ENCODE results near the gene DYNC2H1. TPM values are rescaled to one million over a fixed set of nuclear protein-coding genes. Genes with fewer than 3 reads are reported as not detected.
"Not testable (repeated sequence)": the region's sequence is repeated elsewhere in the genome, so short reads cannot be mapped to it uniquely, and the experiment has no call there.

The DYNC2H1 gene
- polyA plus RNA-seq, 1 donor, result 10.1 TPM

DNA sequence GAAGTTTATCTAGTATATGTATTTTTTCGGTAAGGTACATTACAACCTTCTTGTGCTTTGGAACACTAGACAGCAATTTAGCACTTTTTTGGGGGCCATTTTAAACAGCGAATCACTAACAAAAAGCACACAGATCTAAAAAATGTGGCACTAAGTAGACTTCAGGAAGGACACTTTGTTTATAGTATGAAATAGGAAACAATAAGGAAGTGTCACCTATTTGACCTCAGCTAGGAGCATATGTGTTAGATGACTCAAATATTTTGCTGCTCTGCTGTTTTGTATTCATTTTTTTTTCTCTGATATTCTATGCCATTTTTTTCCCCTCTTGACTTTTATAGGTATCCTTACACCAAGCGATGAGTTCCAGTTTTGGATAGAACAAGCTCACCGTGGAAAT is 5.6 kb downstream of the DYNC2H1 start:
- no peak for DNase-seq (ENCODE audit: low read depth)

DNA sequence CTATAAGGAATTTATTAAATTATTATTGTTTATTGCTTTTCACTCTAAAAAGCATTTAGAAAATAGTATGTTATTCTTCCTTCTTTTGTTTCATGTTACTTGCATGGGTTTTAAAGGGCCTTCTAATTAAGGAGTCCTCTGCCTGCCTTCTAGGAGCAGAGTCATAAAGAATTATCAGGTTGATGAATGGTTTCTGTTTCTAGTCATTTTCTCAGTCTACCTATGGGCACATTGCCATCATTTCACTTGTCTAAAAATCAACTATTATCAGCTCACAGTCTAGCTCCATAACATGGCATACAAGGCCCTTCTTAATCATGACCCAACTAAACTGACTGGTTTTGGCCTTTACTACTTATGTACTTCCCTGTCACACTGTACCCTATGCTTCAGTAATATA is 16.2 kb downstream of the DYNC2H1 start:
- no peak for DNase-seq (ENCODE audit: low read depth)

DNA sequence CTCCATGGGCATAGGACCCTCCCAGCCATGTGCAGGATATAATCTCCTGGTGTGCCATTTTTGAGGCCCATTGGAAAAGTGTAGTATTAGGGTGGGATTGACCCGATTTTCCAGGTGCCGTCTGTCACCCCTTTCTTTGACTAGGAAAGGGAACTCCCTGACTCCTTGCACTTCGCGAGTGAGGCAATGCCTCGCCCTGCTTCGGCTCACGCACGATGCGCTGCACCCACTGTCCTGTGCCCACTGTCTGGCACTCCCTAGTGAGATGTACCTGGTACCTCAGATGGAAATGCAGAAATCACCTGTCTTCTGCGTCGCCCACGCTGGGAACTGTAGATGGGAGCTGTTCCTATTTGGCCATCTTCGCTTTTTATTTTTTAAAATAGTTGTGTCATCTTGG is 32.8 kb downstream of the DYNC2H1 start:
- not testable (repeated sequence) for DNase-seq (ENCODE audit: low read depth)

DNA sequence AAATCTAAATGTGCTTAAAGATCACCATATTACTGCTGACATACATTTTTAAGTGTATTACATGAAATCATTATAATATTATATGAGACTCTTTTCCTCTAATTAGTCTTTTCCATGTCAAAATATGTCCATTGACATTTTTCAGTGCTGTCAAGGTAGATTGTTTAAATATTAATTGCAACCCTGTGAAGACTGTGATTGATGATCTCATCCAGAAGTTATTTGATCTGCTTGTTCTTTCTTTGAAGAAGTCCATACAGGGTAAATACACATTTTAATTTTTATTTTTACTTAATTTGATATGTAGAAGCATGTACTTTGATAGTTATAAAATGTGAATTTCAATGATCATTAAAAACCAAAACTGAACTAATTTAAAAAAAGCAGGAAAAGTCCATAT is 38.4 kb downstream of the DYNC2H1 start:
- no peak for DNase-seq (ENCODE audit: low read depth)

DNA sequence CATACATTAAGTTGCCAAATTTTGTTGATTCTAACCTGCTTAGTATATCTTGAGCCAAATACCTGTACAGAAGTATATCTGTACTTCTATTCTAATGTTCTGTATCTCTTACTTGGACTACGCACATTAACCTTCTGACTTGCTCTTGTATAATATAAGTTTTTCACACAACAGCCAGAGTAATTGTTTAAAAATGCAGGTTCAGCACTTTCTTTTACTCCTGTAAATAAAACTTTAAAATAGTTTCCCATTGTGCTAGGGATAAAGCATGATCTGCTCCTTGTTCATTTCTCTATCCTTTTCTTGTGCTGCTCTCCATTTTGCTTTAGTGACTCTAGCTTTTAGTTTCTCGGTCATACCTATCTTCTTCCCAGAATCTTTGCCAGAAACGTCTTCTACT is 48.3 kb downstream of the DYNC2H1 start:
- no peak for DNase-seq (ENCODE audit: low read depth)

DNA sequence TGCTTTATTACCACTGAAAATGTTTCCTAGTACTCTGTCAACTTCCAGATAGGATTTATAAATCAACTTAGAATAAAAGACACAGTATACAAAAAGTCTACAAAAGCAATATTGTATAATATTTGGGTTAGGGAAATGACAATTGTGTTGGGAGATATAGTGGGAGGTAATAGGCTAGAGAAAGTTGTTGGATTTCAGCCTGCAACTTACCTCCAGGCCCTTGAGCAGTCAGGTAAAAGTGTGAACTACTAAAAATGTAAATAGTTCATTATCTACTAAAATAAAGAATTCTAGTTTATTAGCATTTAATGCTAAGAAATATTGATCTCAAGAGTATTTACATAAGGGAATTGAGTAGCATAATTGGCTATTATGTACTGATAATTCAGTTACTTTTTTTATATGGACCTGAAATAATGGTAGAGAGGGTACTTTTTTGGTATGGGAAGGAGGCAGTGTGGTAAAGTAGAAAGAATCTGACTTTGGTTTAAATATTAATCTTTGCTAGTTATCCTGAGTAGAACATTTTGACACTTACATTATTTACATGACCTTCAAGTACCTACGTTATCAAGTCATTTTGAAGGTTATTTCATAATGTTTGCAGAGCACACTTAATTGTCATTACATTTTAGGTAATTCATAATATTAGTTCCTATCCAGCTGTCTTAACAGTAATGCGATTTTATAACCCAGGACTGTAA is 55.0 kb downstream of the DYNC2H1 start:
- DNase-seq (ENCODE audit: low read depth), result no peak

DNA sequence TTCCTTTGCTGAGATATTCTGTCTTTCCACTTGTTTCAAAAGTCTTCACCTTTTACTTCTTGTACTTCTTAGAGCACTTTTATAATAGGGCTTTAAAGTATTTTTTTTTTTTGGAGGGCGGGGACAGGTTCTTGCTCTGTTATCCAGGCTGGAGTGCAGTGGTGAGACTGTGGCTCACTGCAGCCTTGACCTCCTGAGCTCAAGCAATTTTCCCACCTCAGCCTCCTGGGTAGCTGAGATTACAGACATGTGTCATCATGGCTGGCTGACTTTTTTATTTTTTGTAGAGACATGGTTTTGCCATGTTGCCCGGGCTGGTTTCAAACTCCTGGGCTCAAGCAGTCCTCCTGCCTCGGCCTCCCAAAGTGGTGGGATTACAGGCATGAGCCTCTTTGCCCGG is 57.9 kb downstream of the DYNC2H1 start:
- DNase-seq (ENCODE audit: low read depth), result no peak

DNA sequence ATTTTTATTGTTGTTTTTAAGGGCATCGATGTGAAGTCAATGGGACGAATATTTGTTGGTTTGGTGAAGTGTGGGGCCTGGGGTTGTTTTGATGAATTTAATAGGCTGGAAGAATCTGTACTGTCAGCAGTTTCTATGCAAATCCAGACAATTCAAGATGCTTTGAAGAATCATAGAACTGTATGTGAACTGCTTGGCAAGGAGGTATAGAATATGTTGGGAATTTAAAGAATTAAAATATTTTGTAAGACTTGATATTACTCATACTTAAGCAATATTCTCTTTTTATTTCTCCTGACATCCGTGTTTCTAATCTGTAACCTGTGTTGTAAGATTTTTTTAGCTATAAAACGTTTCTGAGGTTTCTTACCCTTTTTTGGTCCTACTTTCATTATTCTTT is 61.6 kb downstream of the DYNC2H1 start:
- no peak for DNase-seq (ENCODE audit: low read depth)

DNA sequence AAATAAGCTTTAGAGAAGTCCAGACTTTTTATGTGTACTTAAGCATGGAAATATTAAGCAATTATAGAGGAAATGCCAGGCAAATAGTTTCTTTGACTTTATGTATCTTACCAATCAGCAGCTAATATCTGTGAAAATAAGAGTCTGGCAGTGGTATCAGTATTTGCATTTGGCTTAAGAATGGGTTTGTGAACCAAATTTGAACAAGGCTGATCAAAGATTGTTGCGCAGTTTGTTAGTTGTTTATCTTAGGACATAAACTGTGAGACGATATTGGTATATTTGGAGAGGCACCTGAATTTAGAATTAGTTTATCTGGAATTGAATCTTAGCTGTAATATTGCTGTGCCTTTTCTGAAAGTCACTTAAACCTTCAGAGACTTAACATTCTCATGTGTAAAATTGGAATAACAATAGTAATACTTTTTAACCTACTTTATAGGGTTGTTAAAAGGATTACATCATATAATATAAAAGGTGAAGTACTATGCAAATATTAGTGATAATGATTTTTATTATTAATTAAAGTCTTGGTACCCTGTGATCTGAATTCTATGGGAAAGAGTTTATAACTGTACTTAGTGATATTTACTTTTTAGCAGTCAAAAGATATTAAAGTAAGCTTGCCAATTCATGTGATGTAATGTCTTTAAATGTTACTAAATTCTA is 66.4 kb downstream of the DYNC2H1 start:
- no peak for DNase-seq (ENCODE audit: low read depth)

DNA sequence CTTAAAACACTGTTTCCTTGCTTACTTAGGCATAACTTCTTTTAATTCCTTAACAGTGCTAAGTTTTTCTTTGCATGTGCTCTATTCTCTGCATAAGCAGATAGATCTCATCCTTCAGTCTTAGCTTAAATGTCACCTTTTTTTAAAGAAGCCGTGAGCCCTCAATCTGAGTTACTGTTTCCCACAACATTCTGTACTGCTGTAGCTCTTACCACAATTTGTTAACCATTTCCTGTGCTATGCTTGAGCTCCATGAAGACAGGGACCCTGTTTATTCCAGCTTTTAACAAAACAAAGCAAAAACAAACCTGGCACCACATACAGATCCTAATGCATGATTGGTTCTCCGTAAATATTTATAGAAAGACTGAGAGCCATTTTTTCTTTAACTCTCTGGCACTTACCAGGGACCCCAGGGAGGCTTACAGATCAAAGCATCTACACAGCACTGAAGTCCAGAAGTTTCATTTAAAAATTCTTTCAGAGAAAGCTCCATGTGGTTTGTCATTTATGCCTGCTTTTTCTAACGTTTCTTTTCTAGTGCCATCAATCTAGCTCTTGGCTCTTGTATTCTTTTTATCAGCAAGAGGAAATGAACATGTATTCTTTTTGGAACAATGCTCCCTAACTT is 74.9 kb downstream of the DYNC2H1 start:
- no peak for DNase-seq (ENCODE audit: low read depth)

DNA sequence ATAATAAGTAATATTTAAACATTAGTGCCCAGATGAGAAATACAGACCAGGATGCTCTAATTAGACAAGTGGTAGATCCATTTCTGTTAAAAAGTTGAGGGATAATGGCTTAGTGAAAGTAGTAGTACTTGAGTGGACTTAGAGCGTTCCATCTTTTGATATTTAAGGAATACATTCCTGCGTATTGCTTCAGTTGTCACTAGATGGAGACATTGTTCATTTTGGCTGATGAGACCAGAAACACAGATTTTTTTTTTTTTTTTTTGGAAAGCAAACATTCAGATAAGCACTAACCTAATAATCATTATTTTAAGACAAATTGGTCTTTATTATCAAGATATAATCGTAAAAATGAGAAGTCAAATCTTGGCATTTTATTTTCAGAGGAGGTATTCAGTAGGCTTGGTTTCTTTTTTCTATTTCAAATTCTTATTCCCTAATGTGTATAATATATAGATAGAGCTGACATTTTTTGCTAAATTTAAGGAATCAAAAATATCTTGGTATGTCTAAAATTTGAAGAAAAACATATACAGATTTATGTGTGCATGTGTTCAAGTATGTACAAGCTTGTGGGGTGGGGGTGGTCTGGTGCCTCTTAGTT is 92.9 kb downstream of the DYNC2H1 start:
- no peak for DNase-seq (ENCODE audit: low read depth)

DNA sequence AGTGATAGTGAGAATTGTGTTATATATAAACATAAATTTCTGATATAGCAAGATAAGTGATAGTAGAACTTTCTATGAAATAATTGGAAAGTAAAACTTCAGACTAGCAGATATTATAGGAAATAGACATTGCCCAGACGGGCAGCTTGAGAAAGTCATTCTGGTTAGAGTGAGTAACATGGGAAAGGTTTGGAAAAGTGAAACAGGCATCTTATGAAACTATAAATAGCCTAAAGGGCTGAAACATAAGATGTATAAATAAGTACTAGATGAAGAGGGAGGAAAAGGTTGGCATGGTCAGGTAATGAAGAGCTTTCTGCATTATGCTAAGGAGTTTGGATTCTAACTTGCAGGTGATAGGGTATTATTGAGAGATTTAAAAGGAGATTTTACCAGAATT is 101.3 kb downstream of the DYNC2H1 start:
- DNase-seq (ENCODE audit: low read depth), result no peak

DNA sequence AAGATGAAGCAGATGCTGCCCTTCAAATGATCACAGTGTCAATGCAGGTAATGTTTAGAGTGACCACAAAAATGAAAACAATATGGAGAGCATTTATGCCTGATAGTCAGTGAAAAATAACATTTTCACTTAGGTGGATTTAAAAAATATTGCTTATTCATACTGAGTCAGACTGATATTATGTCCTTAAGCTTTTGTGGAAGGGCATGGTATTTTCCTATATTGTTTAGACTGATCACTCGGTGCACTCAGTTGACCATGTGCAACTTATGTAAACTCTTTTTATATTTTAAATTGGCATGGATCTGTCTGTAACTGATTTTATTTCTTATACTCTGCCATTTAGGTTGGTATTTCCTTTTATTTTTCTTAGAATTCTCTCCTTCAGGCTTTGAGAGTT is 106.6 kb downstream of the DYNC2H1 start:
- no peak for DNase-seq (ENCODE audit: low read depth)

DNA sequence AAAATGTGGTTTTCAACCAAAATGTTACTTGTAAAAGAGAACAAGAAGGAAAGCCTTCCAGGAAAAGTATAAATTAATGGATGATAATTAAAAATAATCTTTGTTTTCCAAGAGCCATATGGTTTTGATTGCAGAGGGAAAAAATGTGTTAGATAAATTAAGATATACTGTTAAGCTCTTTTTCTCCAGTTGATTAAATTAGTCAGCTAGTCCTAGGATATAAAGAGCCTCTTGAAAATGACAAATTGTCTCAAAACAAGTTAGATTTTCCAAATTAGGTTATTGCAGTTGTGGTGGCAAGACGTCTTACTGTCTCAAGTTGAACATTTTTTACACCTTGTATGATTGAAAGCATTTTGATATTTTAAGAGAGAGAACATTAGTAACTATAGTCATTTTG is 110.9 kb downstream of the DYNC2H1 start:
- DNase-seq (ENCODE audit: low read depth), result no peak

DNA sequence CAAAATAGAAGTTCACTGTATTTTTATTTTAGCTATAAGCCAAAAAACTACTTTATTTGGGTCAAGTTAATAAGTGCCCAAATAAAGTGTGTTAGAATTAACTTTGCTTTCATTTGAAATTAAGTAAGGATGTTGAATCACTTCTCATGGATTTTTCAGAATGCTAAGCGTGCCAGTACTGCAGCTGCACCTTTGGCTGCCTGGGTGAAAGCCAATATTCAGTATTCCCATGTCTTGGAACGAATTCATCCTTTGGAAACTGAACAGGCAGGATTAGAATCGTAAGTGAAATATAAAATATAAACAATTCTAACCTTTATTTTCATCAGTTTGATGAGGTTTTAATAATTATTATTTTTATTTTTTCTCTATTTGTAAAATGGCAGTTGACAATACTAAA is 113.6 kb downstream of the DYNC2H1 start:
- peak; percentile 22 for DNase-seq (ENCODE audit: low read depth)

DNA sequence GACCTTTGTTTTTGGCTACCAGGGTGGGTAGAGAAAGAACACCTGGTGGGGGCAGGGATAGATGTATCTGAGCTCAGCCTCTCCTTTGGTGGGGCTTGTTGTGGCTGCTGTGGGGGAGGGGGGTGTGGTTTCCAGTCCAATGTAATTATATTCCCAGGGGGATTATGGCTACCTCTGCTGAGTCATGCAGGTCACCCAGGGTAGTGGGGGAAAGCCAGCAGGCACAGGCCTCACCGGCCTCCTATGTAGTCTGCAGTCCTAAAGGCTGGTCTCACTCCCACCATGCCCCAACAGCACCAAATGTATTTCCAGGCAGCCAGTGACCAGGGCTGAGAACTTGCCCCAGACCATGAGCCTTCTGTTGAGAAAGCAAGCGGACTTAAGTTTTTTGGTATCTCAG is 119.6 kb downstream of the DYNC2H1 start:
- DNase-seq (ENCODE audit: low read depth), result no peak

DNA sequence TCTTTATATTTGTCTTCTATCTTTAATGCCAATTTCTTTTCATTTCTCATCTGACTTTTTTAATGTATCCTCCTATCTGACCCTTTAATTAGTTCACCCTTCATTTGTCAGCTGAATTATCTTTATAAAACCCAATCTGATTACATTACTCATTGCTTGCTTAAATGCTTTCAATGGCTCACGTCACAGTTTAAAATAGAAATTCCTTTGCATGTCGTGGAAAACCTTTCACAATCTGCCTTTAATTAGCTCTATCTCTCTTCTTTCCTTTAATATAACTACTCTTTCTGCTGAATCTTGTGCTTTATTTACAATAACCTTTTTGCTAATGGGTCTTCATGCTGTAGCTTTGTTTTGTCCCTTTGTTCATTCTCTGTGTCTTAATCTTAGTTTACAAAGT is 125.7 kb downstream of the DYNC2H1 start:
- DNase-seq (ENCODE audit: low read depth), result no peak

DNA sequence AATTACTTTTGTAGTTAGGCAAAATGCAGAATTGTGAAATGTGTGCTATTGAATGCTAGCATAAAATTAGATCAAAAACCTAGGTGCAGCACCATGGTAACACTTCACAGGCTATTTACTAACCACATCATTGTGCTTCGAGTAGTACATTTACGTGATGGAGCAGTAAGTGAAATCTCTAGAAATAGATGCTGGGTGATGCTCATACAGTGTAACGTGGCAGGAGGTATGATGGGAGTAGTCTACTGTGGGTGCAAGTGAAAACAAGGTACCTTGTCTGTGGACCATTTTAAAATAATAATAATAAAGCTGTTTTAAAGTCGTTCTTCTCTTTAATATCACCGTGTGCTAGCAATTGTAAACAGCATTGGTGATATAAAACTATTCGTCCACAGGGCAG is 132.3 kb downstream of the DYNC2H1 start:
- no peak for DNase-seq (ENCODE audit: low read depth)

DNA sequence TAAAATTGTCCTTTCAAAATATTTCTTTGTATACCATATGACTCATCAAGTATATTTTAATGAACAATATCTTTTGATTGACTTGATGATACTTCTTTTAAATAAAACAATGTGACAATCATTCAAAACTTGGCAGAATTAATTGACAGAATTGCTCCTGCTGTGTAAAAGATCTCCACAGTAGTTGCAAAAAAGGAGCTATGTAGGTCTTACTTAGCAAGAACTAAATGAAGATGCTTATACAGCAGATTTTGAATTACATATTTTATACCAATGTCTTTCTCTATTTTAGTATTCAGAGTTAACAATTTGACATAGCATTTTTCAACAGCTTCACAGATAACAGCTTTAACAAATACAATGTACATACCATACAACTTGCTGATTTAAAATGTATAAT is 144.9 kb downstream of the DYNC2H1 start:
- no peak for DNase-seq (ENCODE audit: low read depth)

DNA sequence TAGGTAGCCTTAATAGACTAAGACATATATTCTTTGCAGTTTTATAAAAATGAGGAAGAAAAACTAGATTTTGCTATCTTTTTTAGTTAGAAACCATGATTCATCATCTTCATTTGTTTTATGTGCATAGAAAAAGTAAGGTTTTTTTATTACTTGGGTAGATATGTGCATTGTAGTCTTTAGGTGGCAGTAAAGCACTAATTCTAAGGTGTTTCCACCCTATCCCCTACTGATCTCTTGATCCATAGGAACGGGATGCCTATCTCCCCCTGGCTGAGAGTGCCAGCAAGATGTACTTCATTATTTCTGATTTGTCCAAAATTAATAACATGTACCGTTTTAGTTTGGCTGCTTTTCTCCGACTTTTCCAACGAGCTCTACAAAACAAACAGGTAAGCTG is 148.1 kb downstream of the DYNC2H1 start:
- no peak for DNase-seq (ENCODE audit: low read depth)

DNA sequence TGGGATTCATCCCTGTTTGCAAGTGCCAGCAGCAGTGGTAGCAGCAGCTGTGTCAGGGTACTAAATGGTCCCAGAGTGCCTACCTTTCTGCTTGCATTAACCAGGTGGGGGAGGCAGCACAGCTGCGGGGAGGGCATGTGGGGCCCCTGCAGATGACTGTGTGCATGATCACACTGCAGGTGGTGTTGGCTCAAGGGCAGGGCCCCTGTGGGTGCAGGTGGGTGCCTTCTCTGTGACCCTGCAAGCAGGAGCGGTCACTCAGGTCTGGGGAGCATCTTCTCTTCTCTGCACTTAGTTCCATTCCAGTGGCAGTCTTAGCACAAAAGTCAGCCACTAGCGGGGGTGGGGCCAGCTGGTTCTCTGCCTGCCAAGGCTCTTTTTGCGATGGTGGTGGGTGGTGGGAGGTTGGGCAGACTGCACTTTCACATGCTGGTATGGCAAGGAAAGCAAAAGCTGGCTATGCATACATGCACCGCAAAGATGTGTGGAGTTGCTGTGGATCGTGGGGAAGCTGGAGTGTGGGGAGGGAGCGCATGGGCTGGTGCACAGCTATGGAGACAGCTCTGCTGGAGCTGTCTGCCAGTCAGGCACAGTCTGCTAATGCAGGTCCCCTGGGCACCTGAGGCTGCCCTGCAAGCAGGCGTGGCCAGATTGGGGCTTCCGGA is 157.1 kb downstream of the DYNC2H1 start:
- DNase-seq (ENCODE audit: low read depth), result no peak

DNA sequence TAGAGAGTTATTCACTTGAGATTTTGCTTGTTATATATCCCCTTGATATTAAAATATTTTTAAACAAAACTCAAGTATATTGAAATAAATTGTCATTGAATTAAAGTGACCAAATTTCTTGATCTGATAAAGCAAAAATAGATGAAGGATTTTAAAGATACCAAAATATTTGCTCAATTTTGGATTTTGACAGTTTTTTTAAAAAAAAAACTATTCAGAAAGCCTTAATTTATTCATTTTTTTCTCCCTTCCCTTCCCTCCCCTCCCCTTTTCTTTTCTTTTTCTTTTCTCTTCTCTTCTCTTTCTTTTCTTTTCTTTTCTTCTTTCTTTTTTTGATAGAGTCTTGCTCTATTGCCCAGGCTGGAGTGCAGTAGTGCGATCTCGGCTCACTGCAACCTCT is 163.7 kb downstream of the DYNC2H1 start:
- DNase-seq (ENCODE audit: low read depth), result no peak
